Trophoblast cell (in vitro differentiated cells and primary cell): Measurements from ENCODE around the gene CCNY. TPM values are rescaled to one million over a fixed set of nuclear protein-coding genes. Genes with fewer than 3 reads are reported as not detected.

Experiments
- DNase-seq, 2 donors: peaks; one replicate each; pipeline ENCODE4 v3.0.0-alpha.2; 2016
- H2AFZ ChIP-seq: 2 replicates; pipeline ENCODE4 v1.6.1; 2013; ENCODE audit warnings: low read length, moderate library complexity, mild to moderate bottlenecking; ENCODE audit not compliant: insufficient read depth, poor library complexity
- H2AK5ac ChIP-seq: 2 replicates; pipeline ENCODE4 v1.6.1; 2013; ENCODE audit warnings: mild to moderate bottlenecking, low read length
- H2BK120ac ChIP-seq: 2 replicates; pipeline ENCODE4 v1.6.1; 2013; ENCODE audit warnings: low read length, mild to moderate bottlenecking, moderate library complexity; ENCODE audit not compliant: insufficient read depth, poor library complexity
- H2BK12ac ChIP-seq: 2 replicates; pipeline ENCODE4 v1.6.1; 2013; ENCODE audit warnings: mild to moderate bottlenecking, low read length, moderate library complexity
- H2BK5ac ChIP-seq: 2 replicates; pipeline ENCODE4 v1.6.1; 2013; ENCODE audit warnings: low read length, low read depth, moderate library complexity, mild to moderate bottlenecking; ENCODE audit not compliant: poor library complexity
- H3K14ac ChIP-seq: 2 replicates; pipeline ENCODE4 v1.6.1; 2013; ENCODE audit warnings: mild to moderate bottlenecking, low read length
- H3K18ac ChIP-seq: 2 replicates; pipeline ENCODE4 v1.6.1; 2013; ENCODE audit warnings: mild to moderate bottlenecking, low read length
- H3K23ac ChIP-seq: 2 replicates; pipeline ENCODE4 v1.6.1; 2013; ENCODE audit warnings: low read length
- H3K27ac ChIP-seq: 2 replicates; pipeline ENCODE4 v1.5.1; 2013; ENCODE audit warnings: low read depth, mild to moderate bottlenecking, inconsistent platforms, low read length, moderate library complexity
- H3K27me3 ChIP-seq: 2 replicates; pipeline ENCODE4 v1.6.1; 2013; ENCODE audit warnings: inconsistent platforms, mild to moderate bottlenecking, low read length, moderate library complexity; ENCODE audit not compliant: insufficient read depth
- H3K36me3 ChIP-seq, 2 experiments: 1 replicate in 1 of 2; 2 replicates in 1 of 2; pipeline ENCODE4 v1.6.1; 2013; ENCODE audit warnings: low read length in 2 of 2, mild to moderate bottlenecking in 2 of 2, moderate library complexity in 1 of 2; ENCODE audit not compliant: insufficient read depth in 2 of 2, control insufficient read depth in 1 of 2
- H3K4ac ChIP-seq: 2 replicates; pipeline ENCODE4 v1.6.1; 2013; ENCODE audit warnings: low read depth, mild to moderate bottlenecking, low read length, moderate library complexity
- H3K4me1 ChIP-seq, 2 experiments: 1 replicate in 1 of 2; 2 replicates in 1 of 2; pipeline ENCODE4 v1.6.1; 2013; ENCODE audit warnings: low read length in 2 of 2, mild to moderate bottlenecking in 2 of 2, moderate library complexity in 1 of 2; ENCODE audit not compliant: insufficient read depth in 2 of 2, control insufficient read depth in 1 of 2
- H3K4me2 ChIP-seq: 2 replicates; pipeline ENCODE4 v1.6.1; 2013; ENCODE audit warnings: inconsistent platforms, mild to moderate bottlenecking, low read length, moderate library complexity
- H3K4me3 ChIP-seq: 2 replicates; pipeline ENCODE4 v1.5.1; 2013; ENCODE audit warnings: mild to moderate bottlenecking, low read depth, low read length, inconsistent platforms
- H3K79me1 ChIP-seq: one replicate; pipeline ENCODE4 v1.6.1; 2013; ENCODE audit warnings: low read length
- H3K79me2 ChIP-seq: 2 replicates; pipeline ENCODE4 v1.6.1; 2013; ENCODE audit warnings: low read length, mild to moderate bottlenecking; ENCODE audit not compliant: control insufficient read depth, insufficient read depth, poor library complexity
- H3K9ac ChIP-seq: 2 replicates; pipeline ENCODE4 v1.6.1; 2013; ENCODE audit warnings: mild to moderate bottlenecking, low read length
- H3K9me3 ChIP-seq: 2 replicates; pipeline ENCODE4 v1.6.1; 2013; ENCODE audit warnings: low read depth, mild to moderate bottlenecking, control low read depth, inconsistent platforms, low read length; ENCODE audit not compliant: insufficient read depth
- H4K12ac ChIP-seq: 2 replicates; pipeline ENCODE4 v1.6.1; 2013; ENCODE audit warnings: low read depth, mild to moderate bottlenecking, low read length, moderate library complexity
- H4K8ac ChIP-seq: 2 replicates; pipeline ENCODE4 v1.6.1; 2013; ENCODE audit warnings: low read depth, mild to moderate bottlenecking, low read length, moderate library complexity
- H4K91ac ChIP-seq: one replicate; pipeline ENCODE4 v1.6.1; 2013; ENCODE audit warnings: low read depth, mild to moderate bottlenecking, low read length, moderate library complexity
- WGBS: extraction: QIAGEN DNeasy Blood & Tissue Kit; methylation state at CpG from one replicate; pipeline ENCODE4 v1.1.7; 2013; ENCODE audit warnings: missing lambda C conversion rate; ENCODE audit not compliant: insufficient read length, insufficient coverage; ENCODE audit errors: extremely low coverage; 5-methylcytosine and 5-hydroxymethylcytosine counted together
- polyA plus RNA-seq: library from polyadenylated mRNA; stranded (reverse); fragments of 200-250 nt; gene quantifications from 2 replicates; pipeline ENCODE4 v1.2.3, GENCODE V29; 2013

CCNY gene
- 38.5 and 42.4 TPM in 2 replicates for polyA plus RNA-seq

- H3K36me3 ChIP-seq: peaks cover 2 to 4% of the 10 kb centered on the region in 2 experiments
- peaks cover 3 to 6% of the 10 kb centered on the region in 2 experiments for H3K4me1 ChIP-seq
- peak within 1 kb of the TSS; percentile 98 for H4K12ac ChIP-seq
- no peaks in the 10 kb centered on the region for H3K27me3 ChIP-seq
- peak within 1 kb of the TSS; percentile 96 for H4K91ac ChIP-seq
- H3K18ac ChIP-seq: peak within 1 kb of the TSS; percentile 99
- peak within 1 kb of the TSS; percentile 95 for H2BK120ac ChIP-seq
- peaks cover 18% of the 10 kb centered on the region for H3K79me2 ChIP-seq
- peak within 1 kb of the TSS; percentile 90 for H3K4me3 ChIP-seq
- no peaks in the 10 kb centered on the region for H3K9me3 ChIP-seq
- H2AK5ac ChIP-seq: peak within 1 kb of the TSS; percentile 15
- H3K4ac ChIP-seq: peak within 1 kb of the TSS; percentile 95
- peak within 1 kb of the TSS; percentile 57 for H3K27ac ChIP-seq
- H3K14ac ChIP-seq: peak within 1 kb of the TSS; percentile 78
- H2AFZ ChIP-seq: peak within 1 kb of the TSS; percentile 87
- peak within 1 kb of the TSS; percentile 96 for H3K4me2 ChIP-seq
- H2BK5ac ChIP-seq: peak within 1 kb of the TSS; percentile 88
- no CpG with 5 or more reads among the region's 109 CpGs for WGBS
- peak within 1 kb of the TSS; percentile 71 for H2BK12ac ChIP-seq
- H3K23ac ChIP-seq: no peak within 1 kb of the TSS
- DNase-seq: peak; percentile 58 to 76
- H3K9ac ChIP-seq: peak within 1 kb of the TSS; percentile 81
- peaks cover 8% of the 10 kb centered on the region for H3K79me1 ChIP-seq
- peak within 1 kb of the TSS; percentile 98 for H4K8ac ChIP-seq
Measured at GRCh38 chr10:35336084-35336831, at the start of gene CCNY. Gene CCNY (plus strand): TSS chr10:35336509. CDS start chr10:35337054, 545 bp downstream.

- DNase-seq: no peak
- Histone ChIP-seq H2BK5ac (no peak overlapping the region), H3K23ac (no peak overlapping the region), H2AK5ac (no peak overlapping the region), H3K4ac (no peak overlapping the region), H4K91ac (no peak overlapping the region), H4K8ac (no peak overlapping the region), H3K9ac (no peak overlapping the region), H3K36me3 (no peaks in the 10 kb centered on the region), H3K4me1 (no peaks in the 10 kb centered on the region), H3K27ac (no peak overlapping the region), H2BK120ac (no peak overlapping the region), H3K4me2 (no peak overlapping the region), H3K27me3 (no peaks in the 10 kb centered on the region), H3K4me3 (no peak overlapping the region), H4K12ac (no peak overlapping the region), H3K79me1 (no peaks in the 10 kb centered on the region), H3K18ac (no peak overlapping the region), H2AFZ (no peak overlapping the region), H3K9me3 (no peaks in the 10 kb centered on the region), H3K14ac (no peak overlapping the region), H3K79me2 (no peaks in the 10 kb centered on the region), H2BK12ac (no peak overlapping the region)
- WGBS: no CpG with 5 or more reads among the region's 1 CpG
Measured at GRCh38 chr10:35289198-35289597, 47.1 kb upstream of the CCNY start.

GRCh38 chr10:35294506-35294905, 41.8 kb upstream of the CCNY start:
- Histone ChIP-seq H3K79me2 (no peaks in the 10 kb centered on the region), H3K9me3 (no peaks in the 10 kb centered on the region), H2AFZ (no peak overlapping the region), H4K91ac (no peak overlapping the region), H2AK5ac (no peak overlapping the region), H4K8ac (no peak overlapping the region), H3K27me3 (no peaks in the 10 kb centered on the region), H3K79me1 (no peaks in the 10 kb centered on the region), H3K23ac (no peak overlapping the region), H3K14ac (no peak overlapping the region), H2BK120ac (no peak overlapping the region), H2BK5ac (no peak overlapping the region), H3K27ac (no peak overlapping the region), H3K36me3 (no peaks in the 10 kb centered on the region), H3K4ac (no peak overlapping the region), H3K4me3 (no peak overlapping the region), H3K4me1 (no peaks in the 10 kb centered on the region), H3K4me2 (no peak overlapping the region), H2BK12ac (no peak overlapping the region), H4K12ac (no peak overlapping the region), H3K18ac (no peak overlapping the region), H3K9ac (no peak overlapping the region)
- WGBS: no CpG with 5 or more reads among the region's 1 CpG
- DNase-seq: no peak

- H3K9me3 ChIP-seq: no peaks in the 10 kb centered on the region
- H3K4ac ChIP-seq: no peak overlapping the region
- no peak overlapping the region for H3K23ac ChIP-seq
- no peaks in the 10 kb centered on the region for H3K79me2 ChIP-seq
- H4K91ac ChIP-seq: no peak overlapping the region
- no peak overlapping the region for H3K9ac ChIP-seq
- H3K4me3 ChIP-seq: no peak overlapping the region
- WGBS: no CpG with 5 or more reads among the region's 3 CpGs
- H3K18ac ChIP-seq: no peak overlapping the region
- no peak overlapping the region for H4K8ac ChIP-seq
- no peaks in the 10 kb centered on the region for H3K79me1 ChIP-seq
- H2AK5ac ChIP-seq: no peak overlapping the region
- no peak overlapping the region for H2AFZ ChIP-seq
- H3K4me2 ChIP-seq: no peak overlapping the region
- H3K27ac ChIP-seq: no peak overlapping the region
- H2BK120ac ChIP-seq: no peak overlapping the region
- no peak overlapping the region for H2BK12ac ChIP-seq
- no peak overlapping the region for H2BK5ac ChIP-seq
- DNase-seq: no peak
- H3K36me3 ChIP-seq: no peaks in the 10 kb centered on the region
- H4K12ac ChIP-seq: no peak overlapping the region
- no peaks in the 10 kb centered on the region for H3K27me3 ChIP-seq
- H3K14ac ChIP-seq: no peak overlapping the region
- no peaks in the 10 kb centered on the region for H3K4me1 ChIP-seq
Measured at GRCh38 chr10:35299016-35299415, 37.3 kb upstream of the CCNY start.
